Measurements from ENCODE around the gene SESTD1. TPM values are rescaled to one million over a fixed set of nuclear protein-coding genes. Genes with fewer than 3 reads are reported as not detected.

Gene SESTD1
- total RNA-seq, 1 donor from 2014 or later = 9.6 TPM

- H3K27me3 Mint-ChIP-seq (ENCODE audit: insufficient read depth) = peaks cover 20% of the 10 kb centered on the region
- DNase-seq (ENCODE audit: low spot score) = no peak
- intact Hi-C loops (cut with micrococcal nuclease) = no loop called here
- no peak overlapping the region for H3K4me3 Mint-ChIP-seq
- H3K9me3 Mint-ChIP-seq = no peaks in the 10 kb centered on the region
- H3K4me1 Mint-ChIP-seq (ENCODE audit: low read depth) = no peaks in the 10 kb centered on the region
- no peak overlapping the region for H3K27ac Mint-ChIP-seq
- H3K36me3 Mint-ChIP-seq (ENCODE audit: low read depth) = no peaks in the 10 kb centered on the region
Measured at GRCh38 chr2:179277429-179278196, 13.0 kb upstream of the SESTD1 start.

GRCh38 chr2:179275253-179276012 lies 10.8 kb upstream of the SESTD1 start:
- H3K9me3 Mint-ChIP-seq = no peaks in the 10 kb centered on the region
- H3K27ac Mint-ChIP-seq = no peak overlapping the region
- H3K4me1 Mint-ChIP-seq (ENCODE audit: low read depth) = no peaks in the 10 kb centered on the region
- intact Hi-C loops (cut with micrococcal nuclease) = no loop called here
- H3K36me3 Mint-ChIP-seq (ENCODE audit: low read depth) = no peaks in the 10 kb centered on the region
- DNase-seq (ENCODE audit: low spot score) = no peak
- H3K4me3 Mint-ChIP-seq = no peak overlapping the region
- H3K27me3 Mint-ChIP-seq (ENCODE audit: insufficient read depth) = peaks cover 11% of the 10 kb centered on the region

GRCh38 chr2:179274749-179275148 lies 10.1 kb upstream of the SESTD1 start:
- H3K27me3 Mint-ChIP-seq (ENCODE audit: insufficient read depth) = peaks cover 12% of the 10 kb centered on the region
- no peaks in the 10 kb centered on the region for H3K36me3 Mint-ChIP-seq (ENCODE audit: low read depth)
- no peaks in the 10 kb centered on the region for H3K9me3 Mint-ChIP-seq
- H3K4me3 Mint-ChIP-seq = no peak overlapping the region
- H3K27ac Mint-ChIP-seq = no peak overlapping the region
- no peak for DNase-seq (ENCODE audit: low spot score)
- H3K4me1 Mint-ChIP-seq (ENCODE audit: low read depth) = no peaks in the 10 kb centered on the region
- intact Hi-C loops (cut with micrococcal nuclease) = no loop called here

- Mint-ChIP-seq H3K27me3 (ENCODE audit: insufficient read depth) (peaks cover 13% of the 10 kb centered on the region), H3K9me3 (no peaks in the 10 kb centered on the region), H3K4me1 (ENCODE audit: low read depth) (peaks cover 2% of the 10 kb centered on the region), H3K27ac (no peak overlapping the region), H3K4me3 (no peak overlapping the region), H3K36me3 (ENCODE audit: low read depth) (no peaks in the 10 kb centered on the region)
- intact Hi-C loops (cut with micrococcal nuclease) = no loop called here
- no peak for DNase-seq (ENCODE audit: low spot score)
Measured at GRCh38 chr2:179273461-179273962, 8.9 kb upstream of the SESTD1 start.

- H3K4me1 Mint-ChIP-seq (ENCODE audit: low read depth) = peaks cover 10% of the 10 kb centered on the region
- H3K27ac Mint-ChIP-seq = no peak overlapping the region
- DNase-seq (ENCODE audit: low spot score) = no peak
- no peak overlapping the region for H3K4me3 Mint-ChIP-seq
- no peaks in the 10 kb centered on the region for H3K9me3 Mint-ChIP-seq
- H3K36me3 Mint-ChIP-seq (ENCODE audit: low read depth) = no peaks in the 10 kb centered on the region
- intact Hi-C loops (cut with micrococcal nuclease) = no loop called here
- peaks cover 13% of the 10 kb centered on the region for H3K27me3 Mint-ChIP-seq (ENCODE audit: insufficient read depth)
Measured at GRCh38 chr2:179272406-179273192, 8.0 kb upstream of the SESTD1 start.

- no peak for DNase-seq (ENCODE audit: low spot score)
- Mint-ChIP-seq H3K36me3 (ENCODE audit: low read depth) (no peaks in the 10 kb centered on the region), H3K4me3 (no peak overlapping the region), H3K27me3 (ENCODE audit: insufficient read depth) (peaks cover 25% of the 10 kb centered on the region), H3K4me1 (ENCODE audit: low read depth) (peaks cover 13% of the 10 kb centered on the region), H3K9me3 (no peaks in the 10 kb centered on the region), H3K27ac (no peak overlapping the region)
- intact Hi-C loops (cut with micrococcal nuclease) = no loop called here
Measured at GRCh38 chr2:179270689-179271088, 6.1 kb upstream of the SESTD1 start.

GRCh38 chr2:179268277-179268925 lies 3.8 kb upstream of the SESTD1 start:
- Mint-ChIP-seq H3K36me3 (ENCODE audit: low read depth) (no peaks in the 10 kb centered on the region), H3K4me3 (no peak overlapping the region), H3K4me1 (ENCODE audit: low read depth) (peaks cover 26% of the 10 kb centered on the region), H3K9me3 (no peaks in the 10 kb centered on the region), H3K27me3 (ENCODE audit: insufficient read depth) (peaks cover 35% of the 10 kb centered on the region), H3K27ac (no peak overlapping the region)
- intact Hi-C loops (cut with micrococcal nuclease) = loop anchor here (1.0 to 10.0 kb wide), 3 partner anchors 164 to 754 kb away; no protein-coding TSS in a partner anchor
- no peak for DNase-seq (ENCODE audit: low spot score)

- peak overlapping the region; percentile 82 for H3K4me3 Mint-ChIP-seq
Measured at GRCh38 chr2:179266271-179266670, 1.6 kb upstream of the SESTD1 start.

GRCh38 chr2:179265082-179265510 lies 464 bp upstream of the SESTD1 start:
- peaks cover 41% of the 10 kb centered on the region for H3K27me3 Mint-ChIP-seq (ENCODE audit: insufficient read depth)
- no peaks in the 10 kb centered on the region for H3K9me3 Mint-ChIP-seq
- peak overlapping the region; percentile 79 for H3K27ac Mint-ChIP-seq
- peak overlapping the region; percentile 82 for H3K4me3 Mint-ChIP-seq
- no peaks in the 10 kb centered on the region for H3K36me3 Mint-ChIP-seq (ENCODE audit: low read depth)
- DNase-seq (ENCODE audit: low spot score) = no peak
- intact Hi-C loops (cut with micrococcal nuclease) = loop anchor here (10.0 kb wide), 2 partner anchors 160 to 750 kb away; no protein-coding TSS in a partner anchor
- H3K4me1 Mint-ChIP-seq (ENCODE audit: low read depth) = peaks cover 34% of the 10 kb centered on the region

More at GRCh38 chr2:179266271-179266670, 1.6 kb upstream of the SESTD1 start:
- Mint-ChIP-seq H3K27me3 (ENCODE audit: insufficient read depth) (peaks cover 38% of the 10 kb centered on the region), H3K36me3 (ENCODE audit: low read depth) (no peaks in the 10 kb centered on the region), H3K4me1 (ENCODE audit: low read depth) (peaks cover 34% of the 10 kb centered on the region), H3K27ac (peak overlapping the region; percentile 10), H3K9me3 (no peaks in the 10 kb centered on the region)
- no peak for DNase-seq (ENCODE audit: low spot score)
- intact Hi-C loops (cut with micrococcal nuclease) = loop anchor here (10.0 kb wide), 2 partner anchors 161 to 751 kb away; no protein-coding TSS in a partner anchor

GRCh38 chr2:179263446-179264367 lies 925 bp downstream of the SESTD1 start:
- no peaks in the 10 kb centered on the region for H3K9me3 Mint-ChIP-seq
- peak overlapping the region; percentile 87 for H3K4me3 Mint-ChIP-seq
- peaks cover 39% of the 10 kb centered on the region for H3K27me3 Mint-ChIP-seq (ENCODE audit: insufficient read depth)
- peaks cover 33% of the 10 kb centered on the region for H3K4me1 Mint-ChIP-seq (ENCODE audit: low read depth)
- intact Hi-C loops (cut with micrococcal nuclease) = loop anchor here (1.0 to 10.0 kb wide), 5 partner anchors 8 to 749 kb away; no protein-coding TSS in a partner anchor
- peak overlapping the region; percentile 72 for H3K27ac Mint-ChIP-seq
- no peaks in the 10 kb centered on the region for H3K36me3 Mint-ChIP-seq (ENCODE audit: low read depth)
- peak; percentile 2 for DNase-seq (ENCODE audit: low spot score)

GRCh38 chr2:179263015-179263414 lies 1.6 kb downstream of the SESTD1 start:
- no peak overlapping the region for H3K27ac Mint-ChIP-seq
- H3K36me3 Mint-ChIP-seq (ENCODE audit: low read depth) = no peaks in the 10 kb centered on the region
- no peak for DNase-seq (ENCODE audit: low spot score)
- peaks cover 26% of the 10 kb centered on the region for H3K4me1 Mint-ChIP-seq (ENCODE audit: low read depth)
- H3K9me3 Mint-ChIP-seq = no peaks in the 10 kb centered on the region
- H3K4me3 Mint-ChIP-seq = peak overlapping the region; percentile 87
- peaks cover 39% of the 10 kb centered on the region for H3K27me3 Mint-ChIP-seq (ENCODE audit: insufficient read depth)
- intact Hi-C loops (cut with micrococcal nuclease) = loop anchor here (1.0 to 10.0 kb wide), 4 partner anchors 8 to 748 kb away; no protein-coding TSS in a partner anchor
